C4-2B (cell line): Measurements from ENCODE around the gene EFCAB8.

Source experiments
- CTCF ChIP-seq: fragments of 450-650 bp; conservative IDR thresholded peaks from 2 replicates; pipeline ENCODE4 v1.5.1; 2017; ENCODE audit warnings: mild to moderate bottlenecking
- ZFX ChIP-seq: fragments of 450-650 bp; IDR thresholded peaks from 2 replicates; pipeline ENCODE4 v1.6.1; 2017

- TF ChIP-seq CTCF (no peak), ZFX (no peak)
Observed at GRCh38 chr20:32841632-32842031, 17.1 kb upstream of the EFCAB8 start.
